NOMO-1 treated with DMSO at 0.1 percent for 48 hours (cell line): Measurements from ENCODE around the gene NFIX.

Experiments used
- DNase-seq: peaks from one replicate; lab custom pipeline; 2025; ENCODE audit not compliant: unreplicated experiment; lab: John Stamatoyannopoulos, UW

NFIX gene

GRCh38 chr19:13007292-13008045 lies 12.2 kb downstream of the NFIX start:
- DNase-seq = no peak

- no peak for DNase-seq
Observed at GRCh38 chr19:13008926-13009787, 13.9 kb downstream of the NFIX start.

GRCh38 chr19:13010038-13010991 lies 15.0 kb downstream of the NFIX start:
- DNase-seq = no peak

GRCh38 chr19:13010992-13011652 lies 15.8 kb downstream of the NFIX start:
- no peak for DNase-seq

GRCh38 chr19:13011653-13012389 lies 16.5 kb downstream of the NFIX start:
- DNase-seq = no peak

GRCh38 chr19:13012390-13012689 lies 17.1 kb downstream of the NFIX start:
- no peak for DNase-seq

- DNase-seq = peak; percentile 50
Observed at GRCh38 chr19:13012690-13013608, 17.7 kb downstream of the NFIX start.

- no peak for DNase-seq
Observed at GRCh38 chr19:13013649-13014048, 18.4 kb downstream of the NFIX start.

GRCh38 chr19:13014101-13014920 lies 19.0 kb downstream of the NFIX start:
- no peak for DNase-seq

- DNase-seq = no peak
Observed at GRCh38 chr19:13014921-13015280, 19.6 kb downstream of the NFIX start.

- DNase-seq = no peak
Observed at GRCh38 chr19:13015361-13016223, 20.3 kb downstream of the NFIX start.

- no peak for DNase-seq
Observed at GRCh38 chr19:13016245-13016627, 21.0 kb downstream of the NFIX start.

- DNase-seq = no peak
Observed at GRCh38 chr19:13016628-13017305, 21.5 kb downstream of the NFIX start.

- no peak for DNase-seq
Observed at GRCh38 chr19:13017306-13018034, 22.2 kb downstream of the NFIX start.

- no peak for DNase-seq
Observed at GRCh38 chr19:13018035-13018914, 23.0 kb downstream of the NFIX start.
